Measurements from ENCODE around the gene NSRP1. TPM values are rescaled to one million over a fixed set of nuclear protein-coding genes. Genes with fewer than 3 reads are reported as not detected.

NSRP1 gene
- total and polyA plus RNA-seq, 2 experiments from 2014 or later, result 7.7 to 54.8 TPM

DNA sequence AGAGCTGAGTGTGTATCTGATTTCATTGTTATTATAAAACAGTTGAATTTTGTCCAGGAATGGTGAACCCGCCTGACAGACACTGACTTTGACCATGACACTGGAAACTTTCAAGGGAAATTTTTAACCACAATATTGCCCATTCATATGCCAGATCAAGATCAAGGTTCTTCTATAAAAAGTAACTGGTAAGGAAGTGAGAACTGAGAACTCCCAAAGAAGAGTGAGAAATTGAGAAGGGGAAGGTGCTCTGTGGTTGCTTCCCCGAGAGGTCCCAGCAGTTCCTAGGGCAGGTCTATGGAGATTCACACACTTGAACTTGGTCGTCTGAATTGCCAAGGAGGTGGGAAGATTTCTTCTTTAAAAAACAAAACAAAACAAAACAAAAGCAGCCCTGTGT lies 91.6 kb downstream of the NSRP1 start:
- no peaks in the 10 kb centered on the region for H3K27me3 ChIP-seq (replicated peaks; ENCODE audit: insufficient read depth)
- no peak overlapping the region for H2AFZ ChIP-seq
- no peaks in the 10 kb centered on the region for H3K9me3 ChIP-seq (ENCODE audit: low read depth)
- H3F3A ChIP-seq (ENCODE audit: insufficient read depth), result no peaks in the 10 kb centered on the region
- DNase-seq, result no peak
- no peak overlapping the region for H3K27ac ChIP-seq
- in situ Hi-C loops (cut with MboI), result no loop called here
- no peaks in the 10 kb centered on the region for H3K4me1 ChIP-seq (ENCODE audit: insufficient read depth)
- H3K4me3 ChIP-seq, result no peak overlapping the region
- H3K4me2 ChIP-seq (ENCODE audit: unreplicated experiment), result no peak overlapping the region
- no peaks in the 10 kb centered on the region for H3K9me2 ChIP-seq (ENCODE audit: insufficient read depth)
- 61 to 62% methylated on average over 3 of the region's 3 CpGs for WGBS, 2 experiments (ENCODE audit: low coverage in 1 of 2, low lambda C conversion rate in 2 of 2, missing lambda C conversion rate in 2 of 2)
- TF ChIP-seq EZH2phosphoT487 (IDR thresholded peaks at IDR 0.05; ENCODE audit: insufficient read depth, low read depth) (no peak), EZH2 (IDR thresholded peaks at IDR 0.05; ENCODE audit: insufficient read depth, poor library complexity, severe bottlenecking) (no peak)
- no peaks in the 10 kb centered on the region for H3K36me3 ChIP-seq (ENCODE audit: low read depth)
- no peak overlapping the region for H3K9ac ChIP-seq
- no peaks in the 10 kb centered on the region for H4K20me1 ChIP-seq (ENCODE audit: insufficient read depth)
- H3K79me2 ChIP-seq (ENCODE audit: insufficient read depth), result no peaks in the 10 kb centered on the region

- no peaks in the 10 kb centered on the region for H3K4me1 ChIP-seq (ENCODE audit: insufficient read depth)
Observed at GRCh38 chr17:30209930-30210329, 93.3 kb downstream of the NSRP1 start.

DNA sequence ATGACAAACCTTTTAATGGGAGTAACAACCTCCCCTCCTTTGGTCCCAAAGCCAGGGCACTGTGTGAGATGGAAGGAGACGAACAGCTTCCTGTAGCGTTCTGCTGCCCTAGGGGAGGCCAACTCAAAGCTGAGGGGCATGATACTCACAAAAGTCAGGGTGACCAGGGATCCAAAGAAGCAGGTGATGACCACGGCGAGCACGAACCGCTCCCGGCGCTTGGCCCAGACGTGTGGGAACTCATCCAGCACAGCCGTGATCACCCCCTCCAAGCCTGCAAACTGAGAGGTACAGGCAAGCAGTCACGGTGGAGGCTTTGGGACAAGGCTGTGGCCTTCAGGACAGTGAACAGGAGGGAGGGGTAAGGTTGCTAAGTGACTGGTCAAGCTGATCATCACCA lies 93.8 kb downstream of the NSRP1 start:
- TF ChIP-seq EZH2phosphoT487 (IDR thresholded peaks at IDR 0.05; ENCODE audit: insufficient read depth, low read depth), result no peak
- no peak for TF ChIP-seq EZH2 (IDR thresholded peaks at IDR 0.05; ENCODE audit: insufficient read depth, poor library complexity, severe bottlenecking)
- 88 to 90% methylated on average over 11 of the region's 11 CpGs for WGBS, 2 experiments (ENCODE audit: low coverage in 1 of 2, low lambda C conversion rate in 2 of 2, missing lambda C conversion rate in 2 of 2)

More at GRCh38 chr17:30209930-30210329, 93.3 kb downstream of the NSRP1 start:
- no peaks in the 10 kb centered on the region for H4K20me1 ChIP-seq (ENCODE audit: insufficient read depth)
- no peak overlapping the region for H2AFZ ChIP-seq
- H3K27me3 ChIP-seq (replicated peaks; ENCODE audit: insufficient read depth), result no peaks in the 10 kb centered on the region
- no peaks in the 10 kb centered on the region for H3K79me2 ChIP-seq (ENCODE audit: insufficient read depth)
- no peak overlapping the region for H3K4me2 ChIP-seq (ENCODE audit: unreplicated experiment)
- H3K9me2 ChIP-seq (ENCODE audit: insufficient read depth), result no peaks in the 10 kb centered on the region
- no peaks in the 10 kb centered on the region for H3F3A ChIP-seq (ENCODE audit: insufficient read depth)
- TF ChIP-seq EZH2phosphoT487 (IDR thresholded peaks at IDR 0.05; ENCODE audit: insufficient read depth, low read depth) (no peak), EZH2 (IDR thresholded peaks at IDR 0.05; ENCODE audit: insufficient read depth, poor library complexity, severe bottlenecking) (no peak)
- H3K9me3 ChIP-seq (ENCODE audit: low read depth), result no peaks in the 10 kb centered on the region
- DNase-seq, result no peak
- in situ Hi-C loops (cut with MboI), result no loop called here
- no peaks in the 10 kb centered on the region for H3K36me3 ChIP-seq (ENCODE audit: low read depth)
- 91 to 93% methylated on average over 7 of the region's 7 CpGs for whole genome bisulfite sequencing, 2 experiments (ENCODE audit: low coverage in 1 of 2, low lambda C conversion rate in 2 of 2, missing lambda C conversion rate in 2 of 2)
- H3K9ac ChIP-seq, result no peak overlapping the region
- no peak overlapping the region for H3K27ac ChIP-seq
- no peak overlapping the region for H3K4me3 ChIP-seq

DNA sequence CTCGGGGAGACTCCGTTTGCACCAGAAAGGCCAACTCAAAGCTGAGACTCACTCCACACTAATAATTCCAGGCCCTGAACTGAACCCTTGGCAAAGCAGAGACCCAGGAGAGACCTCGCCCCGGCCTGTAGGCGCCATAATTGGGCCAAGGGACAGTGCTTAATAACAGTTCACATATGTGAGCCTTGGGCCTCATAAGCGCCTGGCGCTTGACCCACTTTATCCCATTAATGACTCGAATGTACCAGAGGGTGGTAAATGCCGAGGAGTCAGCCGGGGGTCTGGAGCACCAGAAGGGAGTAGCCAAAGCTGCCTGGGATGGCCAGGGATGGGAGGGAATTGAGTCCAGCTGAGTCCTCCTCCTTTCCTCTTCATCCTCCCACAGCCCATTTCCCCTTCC lies 94.3 kb downstream of the NSRP1 start:
- Histone ChIP-seq H3K9ac (no peak overlapping the region), H3K36me3 (ENCODE audit: low read depth) (no peaks in the 10 kb centered on the region), H4K20me1 (ENCODE audit: insufficient read depth) (no peaks in the 10 kb centered on the region), H3K9me3 (ENCODE audit: low read depth) (no peaks in the 10 kb centered on the region), H2AFZ (no peak overlapping the region), H3K79me2 (ENCODE audit: insufficient read depth) (no peaks in the 10 kb centered on the region), H3K4me1 (ENCODE audit: insufficient read depth) (no peaks in the 10 kb centered on the region), H3K27ac (no peak overlapping the region), H3K9me2 (ENCODE audit: insufficient read depth) (no peaks in the 10 kb centered on the region), H3K27me3 (replicated peaks; ENCODE audit: insufficient read depth) (no peaks in the 10 kb centered on the region), H3K4me2 (ENCODE audit: unreplicated experiment) (no peak overlapping the region), H3K4me3 (no peak overlapping the region), H3F3A (ENCODE audit: insufficient read depth) (no peaks in the 10 kb centered on the region)
- DNase-seq, result no peak
- in situ Hi-C loops (cut with MboI), result no loop called here
- no peak for TF ChIP-seq EZH2phosphoT487 (IDR thresholded peaks at IDR 0.05; ENCODE audit: insufficient read depth, low read depth)
- no peak for TF ChIP-seq EZH2 (IDR thresholded peaks at IDR 0.05; ENCODE audit: insufficient read depth, poor library complexity, severe bottlenecking)
- WGBS, 2 experiments (ENCODE audit: low coverage in 1 of 2, low lambda C conversion rate in 2 of 2, missing lambda C conversion rate in 2 of 2), result 85 to 89% methylated on average over 10 of the region's 10 CpGs

More for the DNA sequence above, 93.8 kb downstream of the NSRP1 start:
- no peaks in the 10 kb centered on the region for H3K36me3 ChIP-seq (ENCODE audit: low read depth)
- in situ Hi-C loops (cut with MboI), result no loop called here
- no peaks in the 10 kb centered on the region for H3K27me3 ChIP-seq (replicated peaks; ENCODE audit: insufficient read depth)
- DNase-seq, result no peak
- no peaks in the 10 kb centered on the region for H3K9me3 ChIP-seq (ENCODE audit: low read depth)
- H3K9me2 ChIP-seq (ENCODE audit: insufficient read depth), result no peaks in the 10 kb centered on the region
- H3F3A ChIP-seq (ENCODE audit: insufficient read depth), result no peaks in the 10 kb centered on the region
- no peaks in the 10 kb centered on the region for H3K4me1 ChIP-seq (ENCODE audit: insufficient read depth)
- no peak overlapping the region for H3K27ac ChIP-seq
- no peak overlapping the region for H2AFZ ChIP-seq
- H3K4me2 ChIP-seq (ENCODE audit: unreplicated experiment), result no peak overlapping the region
- no peak overlapping the region for H3K4me3 ChIP-seq
- H3K79me2 ChIP-seq (ENCODE audit: insufficient read depth), result no peaks in the 10 kb centered on the region
- no peaks in the 10 kb centered on the region for H4K20me1 ChIP-seq (ENCODE audit: insufficient read depth)
- no peak overlapping the region for H3K9ac ChIP-seq

GRCh38 chr17:30211371-30211770 lies 94.8 kb downstream of the NSRP1 start:
- no peak for TF ChIP-seq EZH2 (IDR thresholded peaks at IDR 0.05; ENCODE audit: insufficient read depth, poor library complexity, severe bottlenecking)
- TF ChIP-seq EZH2phosphoT487 (IDR thresholded peaks at IDR 0.05; ENCODE audit: insufficient read depth, low read depth), result no peak
- no peak overlapping the region for H3K4me2 ChIP-seq (ENCODE audit: unreplicated experiment)
- no peaks in the 10 kb centered on the region for H3K79me2 ChIP-seq (ENCODE audit: insufficient read depth)
- no peak for DNase-seq
- H3K4me1 ChIP-seq (ENCODE audit: insufficient read depth), result no peaks in the 10 kb centered on the region
- in situ Hi-C loops (cut with MboI), result no loop called here
- H2AFZ ChIP-seq, result no peak overlapping the region
- no peaks in the 10 kb centered on the region for H4K20me1 ChIP-seq (ENCODE audit: insufficient read depth)
- H3K4me3 ChIP-seq, result no peak overlapping the region
- no peaks in the 10 kb centered on the region for H3K9me3 ChIP-seq (ENCODE audit: low read depth)
- no peaks in the 10 kb centered on the region for H3K36me3 ChIP-seq (ENCODE audit: low read depth)
- 81 to 87% methylated on average over 6 of the region's 6 CpGs for WGBS, 2 experiments (ENCODE audit: low coverage in 1 of 2, low lambda C conversion rate in 2 of 2, missing lambda C conversion rate in 2 of 2)
- H3K27me3 ChIP-seq (replicated peaks; ENCODE audit: insufficient read depth), result no peaks in the 10 kb centered on the region
- no peak overlapping the region for H3K9ac ChIP-seq
- H3F3A ChIP-seq (ENCODE audit: insufficient read depth), result no peaks in the 10 kb centered on the region
- no peak overlapping the region for H3K27ac ChIP-seq
- H3K9me2 ChIP-seq (ENCODE audit: insufficient read depth), result no peaks in the 10 kb centered on the region

Data from GM23248 (cell line).